HFFc6 (cell line): Measurements from ENCODE around the gene ADGRF5. TPM values are rescaled to one million over a fixed set of nuclear protein-coding genes. Genes with fewer than 3 reads are reported as not detected.

Experiments
- DNase-seq: peaks from one replicate; pipeline ENCODE4 v3.0.0-alpha.2; 2018
- H3K27ac Mint-ChIP-seq: 2 replicates; pipeline ENCODE4 v1.8.0; 2020; ENCODE audit warnings: mild to moderate bottlenecking, mixed read lengths
- H3K27me3 Mint-ChIP-seq: 2 replicates; pipeline ENCODE4 v1.8.0; 2021; ENCODE audit warnings: mild to moderate bottlenecking, moderate library complexity, mixed read lengths; ENCODE audit not compliant: insufficient read depth
- H3K36me3 Mint-ChIP-seq: 2 replicates; pipeline ENCODE4 v1.8.0; 2021; ENCODE audit warnings: low read depth, mixed read lengths
- H3K4me1 Mint-ChIP-seq: 2 replicates; pipeline ENCODE4 v1.8.0; 2020; ENCODE audit warnings: low read depth, mixed read lengths
- H3K4me3 Mint-ChIP-seq: 2 replicates; pipeline ENCODE4 v1.8.0; 2020; ENCODE audit warnings: mild to moderate bottlenecking, moderate library complexity, mixed read lengths
- H3K9me3 Mint-ChIP-seq: 2 replicates; pipeline ENCODE4 v1.8.0; 2020; ENCODE audit warnings: mild to moderate bottlenecking, mixed read lengths
- CTCF ChIP-seq: fragments of 200-600 bp; sonication (generic); IDR thresholded peaks from 2 replicates; pipeline ENCODE4 v1.5.0; 2021; ENCODE audit warnings: antibody characterized with exemption, mild to moderate bottlenecking
- total RNA-seq, 6 experiments: library from RNA; stranded (reverse); fragmentation: NEBNext Ultra II Directional; extraction: Animal tissue kit (Norgen Biotek cat#: 25700); gene quantifications; 2 replicates in 1 of 6; 3 replicates in 5 of 6; pipeline ENCODE4 v1.2.3, GENCODE V29; 2021

Gene ADGRF5
- total RNA-seq, 6 experiments from 2014 or later, result 0.06 to 0.26 (median 0.20) TPM; not detected in 2

- no peak overlapping the region for H3K4me3 Mint-ChIP-seq
- H3K4me1 Mint-ChIP-seq, result peaks cover 14% of the 10 kb centered on the region; the same call in 1 of the 2 replicates
These were observed 9.7 kb upstream of the ADGRF5 start for GRCh38 chr6:46931416-46931815.

DNA sequence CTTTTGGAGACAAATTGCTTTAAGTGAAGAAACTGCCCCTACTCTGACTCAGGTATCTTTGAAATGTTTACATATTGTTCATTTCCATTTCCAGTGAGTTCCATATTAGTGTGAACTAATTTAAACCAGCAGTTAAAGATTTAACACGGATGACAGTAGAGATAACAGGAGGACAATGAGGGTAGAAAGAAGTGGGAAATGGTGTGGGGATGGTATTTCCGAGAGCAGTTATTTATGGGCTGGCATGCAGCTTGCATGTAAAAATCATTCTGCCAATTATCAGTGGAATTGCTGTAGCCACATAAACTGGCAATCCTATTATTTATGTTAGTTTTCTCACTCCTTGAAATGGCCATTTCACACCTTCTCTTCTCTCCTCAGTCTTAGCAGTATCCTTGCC, 8.6 kb upstream of the ADGRF5 start:
- Mint-ChIP-seq H3K4me3 (no peak overlapping the region), H3K9me3 (peaks cover 3% of the 10 kb centered on the region; the same call in 1 of the 2 replicates), H3K27ac (no peak overlapping the region), H3K4me1 (peaks cover 21% of the 10 kb centered on the region; the same call in 1 of the 2 replicates), H3K27me3 (peaks cover 2% of the 10 kb centered on the region; the same call in 1 of the 2 replicates), H3K36me3 (peaks cover 5% of the 10 kb centered on the region; the same call in 1 of the 2 replicates)
- no peak for DNase-seq
- TF ChIP-seq CTCF, result no peak

More at GRCh38 chr6:46931416-46931815, 9.7 kb upstream of the ADGRF5 start:
- no peak for TF ChIP-seq CTCF
- peaks cover 2% of the 10 kb centered on the region; the same call in 1 of the 2 replicates for H3K27me3 Mint-ChIP-seq
- peaks cover 5% of the 10 kb centered on the region; the same call in 1 of the 2 replicates for H3K36me3 Mint-ChIP-seq
- no peak overlapping the region for H3K27ac Mint-ChIP-seq
- H3K9me3 Mint-ChIP-seq, result peaks cover 3% of the 10 kb centered on the region; the same call in 1 of the 2 replicates
- no peak for DNase-seq

DNA sequence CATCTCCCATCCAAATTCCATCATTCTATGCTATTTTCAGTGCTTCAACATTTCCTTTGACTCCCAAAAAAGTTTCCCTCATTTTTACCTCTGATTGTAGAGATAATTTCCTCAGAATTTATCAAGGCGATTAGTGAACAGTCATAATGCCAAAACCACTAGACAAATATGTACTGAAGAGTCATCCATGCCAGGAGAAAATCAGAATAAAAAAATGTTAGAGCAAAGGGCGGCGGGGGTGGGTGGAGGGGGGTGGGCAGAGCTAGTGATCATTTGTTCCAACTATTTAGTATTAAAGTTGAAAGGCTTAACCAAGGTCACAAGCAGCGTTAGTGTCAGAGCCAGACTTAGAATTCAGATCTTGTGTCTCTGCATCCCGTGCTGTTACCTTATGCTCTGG, 5.3 kb upstream of the ADGRF5 start:
- H3K27me3 Mint-ChIP-seq, result peaks cover 6% of the 10 kb centered on the region
- H3K4me1 Mint-ChIP-seq, result peaks cover 15% of the 10 kb centered on the region; the same call in 1 of the 2 replicates
- H3K4me3 Mint-ChIP-seq, result no peak overlapping the region; the same call in 1 of the 2 replicates
- no peak for TF ChIP-seq CTCF
- H3K9me3 Mint-ChIP-seq, result peaks cover 3% of the 10 kb centered on the region; the same call in 1 of the 2 replicates
- DNase-seq, result no peak
- peak overlapping the region; percentile 11; the same call in 1 of the 2 replicates for H3K27ac Mint-ChIP-seq
- peaks cover 5% of the 10 kb centered on the region; the same call in 1 of the 2 replicates for H3K36me3 Mint-ChIP-seq

DNA sequence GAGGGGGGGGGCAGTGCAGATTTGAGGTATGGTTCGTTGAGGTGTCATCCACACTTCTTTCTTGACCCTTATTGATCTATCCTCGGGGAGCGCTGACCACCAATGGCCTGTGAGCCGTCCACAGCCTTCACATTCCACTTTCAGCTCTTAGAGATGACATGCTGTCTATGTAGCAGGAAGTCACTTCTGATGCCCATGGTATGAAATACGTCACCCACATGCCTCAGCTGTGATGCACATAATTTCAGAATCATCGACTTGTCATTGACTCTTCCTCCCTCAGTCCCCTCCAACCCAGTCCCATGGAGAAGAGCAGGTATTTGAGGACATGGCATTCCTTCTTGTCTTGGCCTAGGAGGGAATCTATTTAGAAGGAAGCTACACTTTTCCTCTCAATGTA, 4.7 kb upstream of the ADGRF5 start:
- H3K27ac Mint-ChIP-seq, result peak overlapping the region; percentile 11; the same call in 1 of the 2 replicates
- no peak for TF ChIP-seq CTCF
- peaks cover 5% of the 10 kb centered on the region; the same call in 1 of the 2 replicates for H3K36me3 Mint-ChIP-seq
- H3K9me3 Mint-ChIP-seq, result peaks cover 3% of the 10 kb centered on the region; the same call in 1 of the 2 replicates
- peaks cover 15% of the 10 kb centered on the region; the same call in 1 of the 2 replicates for H3K4me1 Mint-ChIP-seq
- no peak overlapping the region; the same call in 1 of the 2 replicates for H3K4me3 Mint-ChIP-seq
- DNase-seq, result peak; percentile 25
- H3K27me3 Mint-ChIP-seq, result peaks cover 10% of the 10 kb centered on the region

DNA sequence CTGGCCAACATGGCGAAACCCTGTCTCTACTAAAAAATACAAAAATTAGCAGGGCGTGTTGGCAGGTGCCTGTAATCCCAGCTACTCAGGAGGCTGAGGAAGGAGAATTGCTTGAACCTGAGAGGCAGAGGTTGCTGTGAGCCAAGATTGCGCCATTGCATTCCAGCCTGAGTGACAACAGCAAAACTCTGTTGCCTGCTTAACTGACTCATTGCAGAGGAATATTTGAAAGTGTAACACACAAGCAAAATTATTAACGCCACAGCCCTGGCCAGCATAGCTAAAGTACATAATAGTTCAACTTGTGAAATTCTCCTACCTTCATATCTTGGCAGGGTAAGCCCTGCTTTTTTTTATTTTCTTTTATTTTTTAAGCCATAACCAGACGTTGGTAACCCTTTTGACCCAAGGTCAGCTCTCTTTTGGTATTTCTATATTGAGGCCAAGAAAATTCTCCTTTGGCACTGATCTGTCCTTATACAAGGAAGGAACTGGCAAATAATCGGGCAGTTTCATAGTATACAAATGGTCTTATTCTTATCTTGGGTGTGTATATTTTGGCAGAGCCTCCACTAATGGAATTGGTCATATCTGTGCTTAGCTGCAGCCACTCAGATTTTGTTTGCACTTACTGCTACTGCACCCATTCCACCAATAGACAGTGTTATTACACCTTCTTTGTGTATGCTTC, 4.0 kb upstream of the ADGRF5 start:
- Mint-ChIP-seq H3K27me3 (peaks cover 12% of the 10 kb centered on the region), H3K9me3 (no peaks in the 10 kb centered on the region; the same call in 1 of the 2 replicates), H3K4me1 (peaks cover 15% of the 10 kb centered on the region; the same call in 1 of the 2 replicates), H3K27ac (no peak overlapping the region; the same call in 1 of the 2 replicates), H3K36me3 (no peaks in the 10 kb centered on the region), H3K4me3 (no peak overlapping the region)
- peak; percentile 65 for DNase-seq
- no peak for TF ChIP-seq CTCF
